ENCODE measurements around the gene RABEPK. TPM values are rescaled to one million over a fixed set of nuclear protein-coding genes. Genes with fewer than 3 reads are reported as not detected.

RABEPK gene
- total RNA-seq, 1 experiment from 2014 or later, result 21.8 TPM

DNA sequence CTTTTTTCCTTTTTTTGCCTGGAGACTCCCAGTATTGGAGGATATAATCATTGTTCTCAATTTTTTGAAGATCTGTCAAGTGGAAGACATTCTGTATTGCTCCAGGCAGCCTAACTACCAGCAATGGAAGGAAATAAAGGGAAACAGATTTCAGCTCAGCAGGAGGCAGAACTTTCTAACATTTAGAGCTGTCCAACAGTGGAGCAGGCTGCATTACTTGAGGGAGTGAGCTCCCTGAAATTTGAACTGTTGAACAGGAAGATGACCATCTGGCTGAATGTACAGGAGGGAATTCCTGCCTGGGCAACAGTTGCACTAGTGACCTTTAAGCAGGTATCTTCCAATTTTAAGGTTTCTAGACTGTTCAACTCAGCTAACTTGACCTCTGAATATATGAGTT lies 60.2 kb downstream of the RABEPK start:
- Histone ChIP-seq H3K23me2 (ENCODE audit: insufficient read length, low read depth, low read length, poor library complexity, severe bottlenecking) (peaks cover 4% of the 10 kb centered on the region), H2BK12ac (ENCODE audit: insufficient read length, low read depth, low read length) (no peak overlapping the region), H3K27ac (ENCODE audit: insufficient read length, low read depth, low read length) (no peak overlapping the region), H2BK120ac (ENCODE audit: low read depth, low read length, poor library complexity, severe bottlenecking) (no peak overlapping the region), H3K27me3 (ENCODE audit: insufficient read depth, low read length) (no peaks in the 10 kb centered on the region), H3K79me2 (ENCODE audit: insufficient read depth, low read length) (peaks cover 3% of the 10 kb centered on the region; the same call in 1 of the 2 replicates), H3K4ac (ENCODE audit: low read depth, low read length) (no peak overlapping the region), H4K8ac (replicated peaks; ENCODE audit: insufficient read length, low read depth, low read length) (no peak overlapping the region), H4K20me1 (ENCODE audit: control insufficient read depth, insufficient read depth, insufficient read length) (no peaks in the 10 kb centered on the region), H3K4me2 (ENCODE audit: insufficient read depth, insufficient read length, low read length) (no peak overlapping the region), H4K91ac (ENCODE audit: insufficient read length, low read depth, low read length) (no peak overlapping the region), H3K23ac (ENCODE audit: insufficient read length, low read depth, low read length) (no peak overlapping the region), H2BK20ac (ENCODE audit: low read depth, low read length, poor library complexity, severe bottlenecking) (no peak overlapping the region), H2BK5ac (ENCODE audit: insufficient read length, low read length) (no peak overlapping the region), H3K9ac (ENCODE audit: extremely low read depth, insufficient read length, low read length) (no peak overlapping the region), H3K9me3 (ENCODE audit: control insufficient read depth, low read depth, low read length) (no peaks in the 10 kb centered on the region), H3K18ac (ENCODE audit: insufficient read length, low read depth, low read length) (no peak overlapping the region), H2AFZ (ENCODE audit: low read length) (no peak overlapping the region), H3K4me1 (ENCODE audit: insufficient read depth, low read length) (no peaks in the 10 kb centered on the region), H3T11ph (ENCODE audit: low read length) (no peak overlapping the region), H3K14ac (ENCODE audit: insufficient read depth, low read length) (no peak overlapping the region), H4K5ac (ENCODE audit: insufficient read length, low read depth, low read length) (no peak overlapping the region), H3K79me1 (ENCODE audit: insufficient read depth, low read depth, low read length, poor library complexity, severe bottlenecking) (no peaks in the 10 kb centered on the region), H2AK5ac (ENCODE audit: insufficient read length, low read length) (no peak overlapping the region), H2BK15ac (ENCODE audit: low read depth, low read length) (no peak overlapping the region), H3K56ac (ENCODE audit: insufficient read length, low read depth, low read length) (no peak overlapping the region)
- Mint-ChIP-seq H3K4me3 (peak overlapping the region; percentile 71 to 97; a peak in 3 of 5 replicates), H3K4me1 (peaks cover 8 to 12% of the 10 kb centered on the region in 2 experiments), H3K27ac (no peak overlapping the region), H3K9me3 (peaks cover 0 to 7% of the 10 kb centered on the region in 2 experiments; a peak in 1 of 5 replicates), H3K36me3 (ENCODE audit: insufficient read depth in 1 of 3, low read depth in 3 of 3) (peaks cover 2 to 16% (median 8%) of the 10 kb centered on the region in 3 experiments; a peak in 6 of 7 replicates), H3K27me3 (ENCODE audit: low read depth) (no peaks in the 10 kb centered on the region)
- no peak for DNase-seq
- TF ChIP-seq, protein P1, sequence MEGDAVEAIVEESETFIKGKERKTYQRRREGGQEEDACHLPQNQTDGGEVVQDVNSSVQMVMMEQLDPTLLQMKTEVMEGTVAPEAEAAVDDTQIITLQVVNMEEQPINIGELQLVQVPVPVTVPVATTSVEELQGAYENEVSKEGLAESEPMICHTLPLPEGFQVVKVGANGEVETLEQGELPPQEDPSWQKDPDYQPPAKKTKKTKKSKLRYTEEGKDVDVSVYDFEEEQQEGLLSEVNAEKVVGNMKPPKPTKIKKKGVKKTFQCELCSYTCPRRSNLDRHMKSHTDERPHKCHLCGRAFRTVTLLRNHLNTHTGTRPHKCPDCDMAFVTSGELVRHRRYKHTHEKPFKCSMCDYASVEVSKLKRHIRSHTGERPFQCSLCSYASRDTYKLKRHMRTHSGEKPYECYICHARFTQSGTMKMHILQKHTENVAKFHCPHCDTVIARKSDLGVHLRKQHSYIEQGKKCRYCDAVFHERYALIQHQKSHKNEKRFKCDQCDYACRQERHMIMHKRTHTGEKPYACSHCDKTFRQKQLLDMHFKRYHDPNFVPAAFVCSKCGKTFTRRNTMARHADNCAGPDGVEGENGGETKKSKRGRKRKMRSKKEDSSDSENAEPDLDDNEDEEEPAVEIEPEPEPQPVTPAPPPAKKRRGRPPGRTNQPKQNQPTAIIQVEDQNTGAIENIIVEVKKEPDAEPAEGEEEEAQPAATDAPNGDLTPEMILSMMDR (conservative IDR thresholded peaks at IDR 0.05), result no peak

Measured in H9 (cell line).